Nephron (organoid): ENCODE data around the gene EIF3L.
A peak's percentile ranks its signal among the peaks of the same experiment; 100 is the strongest.

Experiments
- H3K27ac Mint-ChIP-seq, 3 experiments: 2 replicates each; pipeline ENCODE4 v1.8.0; 2020; ENCODE audit warnings: mixed read lengths in 3 of 3, mild to moderate bottlenecking in 2 of 3, moderate library complexity in 1 of 3
- H3K27me3 Mint-ChIP-seq: 2 replicates; pipeline ENCODE4 v1.8.0; 2021; ENCODE audit warnings: low read depth, mild to moderate bottlenecking, moderate library complexity, mixed read lengths
- H3K36me3 Mint-ChIP-seq: 2 replicates; pipeline ENCODE4 v1.8.0; 2020; ENCODE audit warnings: low read depth, mixed read lengths
- H3K4me1 Mint-ChIP-seq: 2 replicates; pipeline ENCODE4 v1.8.0; 2020; ENCODE audit warnings: mixed read lengths
- H3K4me3 Mint-ChIP-seq, 3 experiments: 2 replicates each; pipeline ENCODE4 v1.8.0; 2020; ENCODE audit warnings: mild to moderate bottlenecking in 3 of 3, mixed read lengths in 3 of 3, moderate library complexity in 2 of 3
- H3K9me3 Mint-ChIP-seq: 2 replicates; pipeline ENCODE4 v1.8.0; 2020; ENCODE audit warnings: mixed read lengths
- TF ChIP-seq, protein P1 (sequence below), 3 experiments: fragments of 200-600 bp; sonication (generic); IDR thresholded peaks; one replicate each; pipeline ENCODE4 v1.5.0; 2021; ENCODE audit warnings: antibody characterized with exemption in 3 of 3; ENCODE audit not compliant: unreplicated experiment in 3 of 3

Gene EIF3L

GRCh38 chr22:37884420-37884819 is 35.2 kb downstream of the EIF3L start:
- Mint-ChIP-seq H3K4me3 (peak overlapping the region in 1 of 3 experiments; percentile 2), H3K36me3 (peaks cover 52% of the 10 kb centered on the region), H3K27me3 (no peaks in the 10 kb centered on the region), H3K27ac (peak overlapping the region; percentile 91 to 94 (median 93)), H3K9me3 (no peaks in the 10 kb centered on the region), H3K4me1 (peaks cover 29% of the 10 kb centered on the region)
- TF ChIP-seq, protein P1, sequence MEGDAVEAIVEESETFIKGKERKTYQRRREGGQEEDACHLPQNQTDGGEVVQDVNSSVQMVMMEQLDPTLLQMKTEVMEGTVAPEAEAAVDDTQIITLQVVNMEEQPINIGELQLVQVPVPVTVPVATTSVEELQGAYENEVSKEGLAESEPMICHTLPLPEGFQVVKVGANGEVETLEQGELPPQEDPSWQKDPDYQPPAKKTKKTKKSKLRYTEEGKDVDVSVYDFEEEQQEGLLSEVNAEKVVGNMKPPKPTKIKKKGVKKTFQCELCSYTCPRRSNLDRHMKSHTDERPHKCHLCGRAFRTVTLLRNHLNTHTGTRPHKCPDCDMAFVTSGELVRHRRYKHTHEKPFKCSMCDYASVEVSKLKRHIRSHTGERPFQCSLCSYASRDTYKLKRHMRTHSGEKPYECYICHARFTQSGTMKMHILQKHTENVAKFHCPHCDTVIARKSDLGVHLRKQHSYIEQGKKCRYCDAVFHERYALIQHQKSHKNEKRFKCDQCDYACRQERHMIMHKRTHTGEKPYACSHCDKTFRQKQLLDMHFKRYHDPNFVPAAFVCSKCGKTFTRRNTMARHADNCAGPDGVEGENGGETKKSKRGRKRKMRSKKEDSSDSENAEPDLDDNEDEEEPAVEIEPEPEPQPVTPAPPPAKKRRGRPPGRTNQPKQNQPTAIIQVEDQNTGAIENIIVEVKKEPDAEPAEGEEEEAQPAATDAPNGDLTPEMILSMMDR (IDR thresholded peaks at IDR 0.05; ENCODE audit: unreplicated experiment in 3 of 3) = no peak

DNA sequence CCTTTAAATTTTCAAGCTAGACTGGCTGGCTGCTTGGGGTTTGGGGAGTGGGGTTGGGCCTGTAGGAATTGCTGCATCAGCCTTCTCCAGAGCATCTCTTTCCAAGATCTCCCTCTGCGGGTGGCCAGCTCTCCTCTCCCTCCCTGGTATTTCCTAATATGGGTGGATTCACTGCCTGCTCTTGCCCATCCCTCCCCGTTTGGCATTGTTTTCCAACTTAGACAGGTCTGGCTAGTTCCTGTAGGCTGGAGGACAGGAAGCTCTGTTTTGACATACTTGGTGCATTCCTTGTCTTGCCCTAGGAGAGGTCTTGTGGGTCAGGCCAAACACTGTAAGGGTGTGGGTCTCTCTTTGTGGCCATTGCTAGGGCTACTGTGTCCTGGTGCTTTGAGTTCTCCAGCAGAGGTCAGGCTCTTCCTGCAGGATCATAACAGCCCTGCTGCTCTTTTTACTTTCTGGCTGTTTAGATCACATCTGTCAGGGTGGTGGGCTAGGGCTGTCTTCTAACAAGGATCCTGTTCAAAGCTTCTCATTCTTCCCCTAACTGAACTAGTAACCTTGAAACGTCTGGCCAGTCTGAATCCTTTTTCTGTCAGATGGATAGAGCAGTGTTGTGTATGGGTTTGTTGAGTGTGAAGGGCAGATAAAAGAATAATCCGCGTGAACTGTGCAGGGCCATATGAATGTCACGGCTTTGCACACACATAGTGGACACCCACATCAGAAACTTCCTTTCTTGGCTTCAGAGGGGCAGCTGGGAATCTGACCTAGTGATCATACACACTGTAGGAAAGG is 38.6 kb downstream of the EIF3L start:
- TF ChIP-seq, protein P1 (IDR thresholded peaks at IDR 0.05; ENCODE audit: unreplicated experiment in 3 of 3) = peak; percentile 38 to 46 (median 41)
- H3K4me3 Mint-ChIP-seq = peak overlapping the region in 2 of 3 experiments; percentile 5 to 26
- peaks cover 52% of the 10 kb centered on the region for H3K36me3 Mint-ChIP-seq
- no peaks in the 10 kb centered on the region for H3K9me3 Mint-ChIP-seq
- peaks cover under 1% of the 10 kb centered on the region for H3K27me3 Mint-ChIP-seq
- peaks cover 43% of the 10 kb centered on the region for H3K4me1 Mint-ChIP-seq
- peak overlapping the region; percentile 83 to 98 (median 96) for H3K27ac Mint-ChIP-seq

- TF ChIP-seq, protein P1 (IDR thresholded peaks at IDR 0.05; ENCODE audit: unreplicated experiment in 3 of 3) = no peak
- H3K4me3 Mint-ChIP-seq = no peak overlapping the region
- peaks cover 54% of the 10 kb centered on the region for H3K4me1 Mint-ChIP-seq
- H3K9me3 Mint-ChIP-seq = no peaks in the 10 kb centered on the region
- H3K27me3 Mint-ChIP-seq = peaks cover 3% of the 10 kb centered on the region
- H3K36me3 Mint-ChIP-seq = peaks cover 35% of the 10 kb centered on the region
- peak overlapping the region in 2 of 3 experiments; percentile 7 to 11 for H3K27ac Mint-ChIP-seq
Measured at GRCh38 chr22:37891926-37892325, 42.7 kb downstream of the EIF3L start.

GRCh38 chr22:37892566-37893335 is 43.5 kb downstream of the EIF3L start:
- Mint-ChIP-seq H3K9me3 (no peaks in the 10 kb centered on the region), H3K36me3 (peaks cover 30% of the 10 kb centered on the region), H3K4me1 (peaks cover 51% of the 10 kb centered on the region), H3K27ac (peak overlapping the region; percentile 11 to 46 (median 13)), H3K27me3 (peaks cover 3% of the 10 kb centered on the region), H3K4me3 (no peak overlapping the region)
- TF ChIP-seq, protein P1 (IDR thresholded peaks at IDR 0.05; ENCODE audit: unreplicated experiment in 3 of 3) = no peak

GRCh38 chr22:37893583-37893983 is 44.4 kb downstream of the EIF3L start:
- TF ChIP-seq, protein P1 (IDR thresholded peaks at IDR 0.05; ENCODE audit: unreplicated experiment in 3 of 3) = no peak
- H3K4me1 Mint-ChIP-seq = peaks cover 51% of the 10 kb centered on the region

More at GRCh38 chr22:37893583-37893983, 44.4 kb downstream of the EIF3L start:
- Mint-ChIP-seq H3K9me3 (no peaks in the 10 kb centered on the region), H3K27me3 (peaks cover 3% of the 10 kb centered on the region), H3K4me3 (no peak overlapping the region), H3K27ac (peak overlapping the region; percentile 11 to 37 (median 13)), H3K36me3 (peaks cover 22% of the 10 kb centered on the region)
